HepG2 (cell line): ENCODE measurements around the gene SH3YL1. TPM values are rescaled to one million over a fixed set of nuclear protein-coding genes. Genes with fewer than 3 reads are reported as not detected.

Experiments
- ATRX ChIP-seq: sonication (generic); formaldehyde crosslinking; IDR thresholded peaks from 2 replicates; pipeline ENCODE4 v1.4.0; 2020; ENCODE audit warnings: missing genetic modification reagents, borderline replicate concordance
- CBX1 ChIP-seq: IDR thresholded peaks from one replicate; pipeline ENCODE4 v1.6.1; 2016; ENCODE audit warnings: antibody characterized with exemption, low read depth
- CCDC6 ChIP-seq: sonication (generic); formaldehyde crosslinking; IDR thresholded peaks from 2 replicates; pipeline ENCODE4 v1.8.1; 2022; ENCODE audit warnings: mild to moderate bottlenecking, missing genetic modification reagents, moderate library complexity
- HIVEP1 ChIP-seq: sonication (generic); formaldehyde crosslinking; IDR thresholded peaks from 2 replicates; pipeline ENCODE4 v1.4.0; 2020; ENCODE audit warnings: mild to moderate bottlenecking, missing genetic modification reagents
- HNF4G ChIP-seq, 2 experiments: sonication (generic) in 1 of 2; formaldehyde crosslinking in 1 of 2; IDR thresholded peaks; 2 replicates each; pipeline versions ENCODE4 v1.4.0 to v1.6.1; 2011 to 2020; ENCODE audit warnings: borderline replicate concordance in 2 of 2, low read depth in 2 of 2, mild to moderate bottlenecking in 2 of 2, low read length in 1 of 2, missing genetic modification reagents in 1 of 2, moderate library complexity in 1 of 2
- HNRNPUL1 ChIP-seq: fragments of 200-400 bp; formaldehyde crosslinking; IDR thresholded peaks from 2 replicates; pipeline ENCODE4 v1.6.1; 2017; ENCODE audit warnings: low read depth, mild to moderate bottlenecking, low read length, moderate library complexity
- MEIS1 ChIP-seq: sonication (generic); formaldehyde crosslinking; IDR thresholded peaks from 2 replicates; pipeline ENCODE4 v1.9.0; 2021; ENCODE audit warnings: mild to moderate bottlenecking, missing genetic modification reagents, moderate library complexity, borderline replicate concordance
- MTA1 ChIP-seq: sonication (generic); formaldehyde crosslinking; IDR thresholded peaks from 2 replicates; pipeline ENCODE4 v1.4.0; 2020; ENCODE audit warnings: missing genetic modification reagents, mild to moderate bottlenecking, borderline replicate concordance
- MZF1 ChIP-seq: sonication (generic); formaldehyde crosslinking; IDR thresholded peaks from 2 replicates; pipeline ENCODE4 v1.8.1; 2023; ENCODE audit warnings: mild to moderate bottlenecking, missing genetic modification reagents, borderline replicate concordance
- NKX3-1 ChIP-seq: sonication (generic); formaldehyde crosslinking; IDR thresholded peaks from 2 replicates; pipeline ENCODE4 v1.5.0; 2020; ENCODE audit warnings: missing genetic modification reagents
- SMYD3 ChIP-seq: sonication (generic); formaldehyde crosslinking; IDR thresholded peaks from 2 replicates; pipeline ENCODE4 v1.8.1; 2023; ENCODE audit warnings: mild to moderate bottlenecking, missing genetic modification reagents
- TEAD3 ChIP-seq: optimal IDR thresholded peaks from 2 replicates; pipeline ENCODE3; 2016; ENCODE audit warnings: borderline replicate concordance
- ZBTB42 ChIP-seq: sonication (generic); formaldehyde crosslinking; IDR thresholded peaks from 2 replicates; pipeline ENCODE4 v1.5.0; 2020; ENCODE audit warnings: mild to moderate bottlenecking, missing genetic modification reagents
- ZFYVE20 ChIP-seq: sonication (generic); formaldehyde crosslinking; IDR thresholded peaks from 2 replicates; pipeline ENCODE4 v1.8.0; 2023; ENCODE audit warnings: low read depth, mild to moderate bottlenecking, moderate library complexity, missing genetic modification reagents, borderline replicate concordance
- ZKSCAN1 ChIP-seq: fragments of 150-350 bp; IDR thresholded peaks from 2 replicates; pipeline ENCODE4 v1.6.1; 2014; ENCODE audit warnings: low read length
- ZNF160 ChIP-seq: sonication (generic); formaldehyde crosslinking; IDR thresholded peaks from 2 replicates; pipeline ENCODE4 v1.8.0; 2022; ENCODE audit warnings: mild to moderate bottlenecking, inconsistent platforms, missing genetic modification reagents
- polyA plus RNA-seq, 8 experiments: library from polyadenylated mRNA; depleted of rRNA in 3 of 8; stranded (reverse) in 7 of 8; unstranded in 1 of 8; fragments of >200 nt; fragmentation: Illumina TruSeq in 4 of 8; extraction: Trizol in 4 of 8; gene quantifications; 2 replicates each; pipeline versions ENCODE4 v1.2.1 to v1.2.3, GENCODE V29; 2011 to 2016; ENCODE audit warnings: low read depth in 4 of 8, missing spikeins in 1 of 8, mixed read lengths in 1 of 8; ENCODE audit not compliant: insufficient read depth in 1 of 8
- total RNA-seq, 5 experiments: library from RNA; depleted of rRNA; stranded (reverse); fragments of >200 nt; fragmentation: Illumina TruSeq; extraction: Trizol; gene quantifications; 2 replicates each; pipeline ENCODE4 v1.2.3, GENCODE V29; 2016; ENCODE audit warnings: low read depth in 1 of 5
- TF ChIP-seq, protein P1 (sequence below): sonication (generic); formaldehyde crosslinking; IDR thresholded peaks from 2 replicates; pipeline ENCODE4 v1.5.0; 2020; ENCODE audit warnings: missing genetic modification reagents, mild to moderate bottlenecking, borderline replicate concordance
- TF ChIP-seq, protein P2 (sequence below): sonication (generic); formaldehyde crosslinking; IDR thresholded peaks from 2 replicates; pipeline ENCODE4 v1.9.0; 2021; ENCODE audit warnings: missing genetic modification reagents, borderline replicate concordance
- TF ChIP-seq, protein P3 (sequence below): sonication (generic); formaldehyde crosslinking; IDR thresholded peaks from 2 replicates; pipeline ENCODE4 v1.8.0; 2023; ENCODE audit warnings: mild to moderate bottlenecking, missing genetic modification reagents
- TF ChIP-seq, protein P4 (sequence below): IDR thresholded peaks from 2 replicates; pipeline ENCODE4 v1.4.0; 2020; ENCODE audit warnings: mild to moderate bottlenecking, missing genetic modification reagents

Gene SH3YL1
- total and polyA plus RNA-seq, 2 of the 13 experiments (the other 11 are each of a cell fraction or from before 2014, with no cell fraction given) = 13.0 to 48.2 TPM

DNA sequence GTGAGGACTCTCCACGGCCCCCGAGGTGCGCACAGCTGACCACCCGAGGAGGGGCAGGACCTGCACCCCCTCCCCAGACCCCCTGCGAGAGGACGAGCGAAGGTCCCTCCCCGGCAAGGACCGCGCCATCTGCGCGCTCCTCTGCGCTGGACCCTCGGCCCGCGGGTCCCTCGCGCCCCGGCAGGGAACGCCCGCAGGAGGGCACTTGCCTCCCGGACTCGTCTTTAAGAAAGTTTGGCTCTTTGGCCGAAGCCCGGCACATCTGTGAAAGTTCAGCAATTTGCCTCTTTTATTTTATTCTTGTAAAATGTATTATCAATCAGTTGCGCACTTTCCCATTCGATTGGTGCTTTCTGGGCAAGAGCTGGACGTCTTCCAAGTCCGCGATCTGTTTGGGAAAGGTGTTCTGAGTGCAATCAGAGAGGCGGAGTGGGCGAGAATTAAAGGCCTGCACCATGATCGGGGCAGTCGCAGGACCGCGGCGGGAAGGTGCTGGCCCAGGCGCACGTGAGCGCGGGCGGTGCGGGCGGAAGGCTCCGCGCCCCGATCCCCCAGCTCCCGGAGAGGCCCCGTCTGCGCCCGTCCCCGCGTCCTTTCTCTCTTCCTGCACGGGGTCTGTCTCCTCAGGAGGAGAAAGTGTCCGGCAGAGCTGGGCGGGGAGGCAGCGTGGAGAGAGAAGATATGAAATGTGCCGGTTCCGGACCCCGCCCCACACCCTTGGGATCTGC, 25.7 kb upstream of the SH3YL1 start (continued):
- TF ChIP-seq SMYD3 (CRISPR knock-in tag) (no peak), HNF4G (IDR thresholded peaks at IDR 0.05; ENCODE audit: borderline replicate concordance, low read depth, low read length) (no peak), HNF4G (CRISPR knock-in tag; IDR thresholded peaks at IDR 0.05; ENCODE audit: borderline replicate concordance, low read depth) (no peak), MZF1 (CRISPR knock-in tag) (no peak), ATRX (CRISPR knock-in tag) (no peak), MEIS1 (CRISPR knock-in tag) (no peak; the same call in 1 of the 2 replicates), ZFYVE20 (no peak), ZNF160 (CRISPR knock-in tag) (no peak), ZKSCAN1 (no peak), TEAD3 (no peak), ZBTB42 (CRISPR knock-in tag) (no peak), CBX1 (no peak), MTA1 (CRISPR knock-in tag) (no peak), NKX3-1 (CRISPR knock-in tag) (no peak), HIVEP1 (CRISPR knock-in tag) (no peak), CCDC6 (peak; percentile 69; the same call in 1 of the 2 replicates), HNRNPUL1 (no peak)
- TF ChIP-seq, protein P1, sequence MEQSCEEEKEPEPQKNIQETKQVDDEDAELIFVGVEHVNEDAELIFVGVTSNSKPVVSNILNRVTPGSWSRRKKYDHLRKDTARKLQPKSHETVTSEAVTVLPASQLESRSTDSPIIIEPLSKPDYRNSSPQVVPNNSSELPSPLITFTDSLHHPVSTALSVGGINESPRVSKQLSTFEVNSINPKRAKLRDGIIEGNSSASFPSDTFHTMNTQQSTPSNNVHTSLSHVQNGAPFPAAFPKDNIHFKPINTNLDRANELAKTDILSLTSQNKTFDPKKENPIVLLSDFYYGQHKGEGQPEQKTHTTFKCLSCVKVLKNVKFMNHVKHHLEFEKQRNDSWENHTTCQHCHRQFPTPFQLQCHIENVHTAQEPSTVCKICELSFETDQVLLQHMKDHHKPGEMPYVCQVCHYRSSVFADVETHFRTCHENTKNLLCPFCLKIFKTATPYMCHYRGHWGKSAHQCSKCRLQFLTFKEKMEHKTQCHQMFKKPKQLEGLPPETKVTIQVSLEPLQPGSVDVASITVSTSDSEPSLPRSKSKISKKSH = no peak
- TF ChIP-seq, protein P2, sequence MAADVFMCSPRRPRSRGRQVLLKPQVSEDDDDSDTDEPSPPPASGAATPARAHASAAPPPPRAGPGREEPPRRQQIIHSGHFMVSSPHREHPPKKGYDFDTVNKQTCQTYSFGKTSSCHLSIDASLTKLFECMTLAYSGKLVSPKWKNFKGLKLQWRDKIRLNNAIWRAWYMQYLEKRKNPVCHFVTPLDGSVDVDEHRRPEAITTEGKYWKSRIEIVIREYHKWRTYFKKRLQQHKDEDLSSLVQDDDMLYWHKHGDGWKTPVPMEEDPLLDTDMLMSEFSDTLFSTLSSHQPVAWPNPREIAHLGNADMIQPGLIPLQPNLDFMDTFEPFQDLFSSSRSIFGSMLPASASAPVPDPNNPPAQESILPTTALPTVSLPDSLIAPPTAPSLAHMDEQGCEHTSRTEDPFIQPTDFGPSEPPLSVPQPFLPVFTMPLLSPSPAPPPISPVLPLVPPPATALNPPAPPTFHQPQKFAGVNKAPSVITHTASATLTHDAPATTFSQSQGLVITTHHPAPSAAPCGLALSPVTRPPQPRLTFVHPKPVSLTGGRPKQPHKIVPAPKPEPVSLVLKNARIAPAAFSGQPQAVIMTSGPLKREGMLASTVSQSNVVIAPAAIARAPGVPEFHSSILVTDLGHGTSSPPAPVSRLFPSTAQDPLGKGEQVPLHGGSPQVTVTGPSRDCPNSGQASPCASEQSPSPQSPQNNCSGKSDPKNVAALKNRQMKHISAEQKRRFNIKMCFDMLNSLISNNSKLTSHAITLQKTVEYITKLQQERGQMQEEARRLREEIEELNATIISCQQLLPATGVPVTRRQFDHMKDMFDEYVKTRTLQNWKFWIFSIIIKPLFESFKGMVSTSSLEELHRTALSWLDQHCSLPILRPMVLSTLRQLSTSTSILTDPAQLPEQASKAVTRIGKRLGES (CRISPR knock-in tag) = no peak
- TF ChIP-seq, protein P3, sequence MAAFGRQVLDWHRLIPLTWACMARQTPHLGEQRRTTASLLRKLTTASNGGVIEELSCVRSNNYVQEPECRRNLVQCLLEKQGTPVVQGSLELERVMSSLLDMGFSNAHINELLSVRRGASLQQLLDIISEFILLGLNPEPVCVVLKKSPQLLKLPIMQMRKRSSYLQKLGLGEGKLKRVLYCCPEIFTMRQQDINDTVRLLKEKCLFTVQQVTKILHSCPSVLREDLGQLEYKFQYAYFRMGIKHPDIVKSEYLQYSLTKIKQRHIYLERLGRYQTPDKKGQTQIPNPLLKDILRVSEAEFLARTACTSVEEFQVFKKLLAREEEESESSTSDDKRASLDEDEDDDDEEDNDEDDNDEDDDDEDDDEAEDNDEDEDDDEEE (CRISPR knock-in tag) = no peak
- TF ChIP-seq, protein P4, sequence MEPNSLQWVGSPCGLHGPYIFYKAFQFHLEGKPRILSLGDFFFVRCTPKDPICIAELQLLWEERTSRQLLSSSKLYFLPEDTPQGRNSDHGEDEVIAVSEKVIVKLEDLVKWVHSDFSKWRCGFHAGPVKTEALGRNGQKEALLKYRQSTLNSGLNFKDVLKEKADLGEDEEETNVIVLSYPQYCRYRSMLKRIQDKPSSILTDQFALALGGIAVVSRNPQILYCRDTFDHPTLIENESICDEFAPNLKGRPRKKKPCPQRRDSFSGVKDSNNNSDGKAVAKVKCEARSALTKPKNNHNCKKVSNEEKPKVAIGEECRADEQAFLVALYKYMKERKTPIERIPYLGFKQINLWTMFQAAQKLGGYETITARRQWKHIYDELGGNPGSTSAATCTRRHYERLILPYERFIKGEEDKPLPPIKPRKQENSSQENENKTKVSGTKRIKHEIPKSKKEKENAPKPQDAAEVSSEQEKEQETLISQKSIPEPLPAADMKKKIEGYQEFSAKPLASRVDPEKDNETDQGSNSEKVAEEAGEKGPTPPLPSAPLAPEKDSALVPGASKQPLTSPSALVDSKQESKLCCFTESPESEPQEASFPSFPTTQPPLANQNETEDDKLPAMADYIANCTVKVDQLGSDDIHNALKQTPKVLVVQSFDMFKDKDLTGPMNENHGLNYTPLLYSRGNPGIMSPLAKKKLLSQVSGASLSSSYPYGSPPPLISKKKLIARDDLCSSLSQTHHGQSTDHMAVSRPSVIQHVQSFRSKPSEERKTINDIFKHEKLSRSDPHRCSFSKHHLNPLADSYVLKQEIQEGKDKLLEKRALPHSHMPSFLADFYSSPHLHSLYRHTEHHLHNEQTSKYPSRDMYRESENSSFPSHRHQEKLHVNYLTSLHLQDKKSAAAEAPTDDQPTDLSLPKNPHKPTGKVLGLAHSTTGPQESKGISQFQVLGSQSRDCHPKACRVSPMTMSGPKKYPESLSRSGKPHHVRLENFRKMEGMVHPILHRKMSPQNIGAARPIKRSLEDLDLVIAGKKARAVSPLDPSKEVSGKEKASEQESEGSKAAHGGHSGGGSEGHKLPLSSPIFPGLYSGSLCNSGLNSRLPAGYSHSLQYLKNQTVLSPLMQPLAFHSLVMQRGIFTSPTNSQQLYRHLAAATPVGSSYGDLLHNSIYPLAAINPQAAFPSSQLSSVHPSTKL (CRISPR knock-in tag) = peak; percentile 30; the same call in 1 of the 2 replicates
